K562 (cell line): ENCODE results near the gene MPRIP. TPM values are rescaled to one million over a fixed set of nuclear protein-coding genes. Genes with fewer than 3 reads are reported as not detected.

Experiments used
- ARID4B ChIP-seq: sonication (generic); formaldehyde crosslinking; IDR thresholded peaks from 2 replicates; pipeline ENCODE4 v1.8.0; 2022; ENCODE audit warnings: mild to moderate bottlenecking, missing genetic modification reagents
- ATF3 ChIP-seq, 2 experiments: fragments of 450-650 bp in 1 of 2; sonication (generic) in 1 of 2; formaldehyde crosslinking in 1 of 2; IDR thresholded peaks in 1 of 2; conservative IDR thresholded peaks in 1 of 2; 2 replicates each; pipeline versions ENCODE4 v1.6.1 to v1.8.1; 2016 to 2023; ENCODE audit warnings: mild to moderate bottlenecking in 2 of 2, moderate library complexity in 2 of 2, inconsistent platforms in 1 of 2, missing genetic modification reagents in 1 of 2
- CCAR2 ChIP-seq: fragments of 200-400 bp; formaldehyde crosslinking; IDR thresholded peaks from 2 replicates; pipeline ENCODE4 v1.6.1; 2017; ENCODE audit warnings: mild to moderate bottlenecking, low read depth, low read length
- CREM ChIP-seq: IDR thresholded peaks from 2 replicates; pipeline ENCODE4 v1.6.1; 2014; ENCODE audit warnings: antibody characterized with exemption, low read depth
- L3MBTL2 ChIP-seq: fragments of 450-650 bp; IDR thresholded peaks from 2 replicates; pipeline ENCODE4 v1.6.1; 2016; ENCODE audit warnings: mild to moderate bottlenecking, moderate library complexity
- MAFF ChIP-seq: IDR thresholded peaks from 2 replicates; pipeline ENCODE4 v1.6.1; 2012; ENCODE audit warnings: low read length, improper control_type of control experiment
- MLX ChIP-seq, 2 experiments: fragments of 450-650 bp in 1 of 2; sonication (generic) in 1 of 2; formaldehyde crosslinking; conservative IDR thresholded peaks; 2 replicates each; pipeline versions ENCODE4 v1.4.0 to v1.8.1; 2020 to 2022; ENCODE audit warnings: mild to moderate bottlenecking in 1 of 2, missing genetic modification reagents in 1 of 2
- MTF1 ChIP-seq: fragments of 250-450 bp; sonication (Bioruptor Pico); IDR thresholded peaks from 2 replicates; pipeline ENCODE4 v1.9.0; 2021; ENCODE audit warnings: moderate library complexity, mild to moderate bottlenecking, inconsistent platforms, borderline replicate concordance
- MXI1 ChIP-seq: IDR thresholded peaks from 2 replicates; pipeline ENCODE4 v1.6.1; 2011; ENCODE audit warnings: low read depth, mild to moderate bottlenecking, improper control_type of control experiment, low read length
- NCOR1 ChIP-seq: fragments of 450-650 bp; IDR thresholded peaks from 2 replicates; pipeline ENCODE4 v1.6.1; 2016; ENCODE audit warnings: mild to moderate bottlenecking, moderate library complexity
- PRPF4 ChIP-seq: fragments of 200-400 bp; formaldehyde crosslinking; IDR thresholded peaks from one replicate; pipeline ENCODE4 v1.6.1; 2017; ENCODE audit warnings: low read length, low read depth, mild to moderate bottlenecking; ENCODE audit not compliant: insufficient read depth, poor library complexity, severe bottlenecking
- PYGO2 ChIP-seq: fragments of 450-650 bp; IDR thresholded peaks from 2 replicates; pipeline ENCODE4 v1.6.1; 2016; ENCODE audit warnings: mild to moderate bottlenecking, missing genetic modification characterization, moderate library complexity, missing compliant biosample characterization
- RB1 ChIP-seq: fragments of 450-650 bp; IDR thresholded peaks from 2 replicates; pipeline ENCODE4 v1.6.1; 2017; ENCODE audit warnings: low read depth, mild to moderate bottlenecking
- SLC30A9 ChIP-seq: fragments of 250-450 bp; sonication (Bioruptor Pico); IDR thresholded peaks from 2 replicates; pipeline ENCODE4 v1.8.0; 2022; ENCODE audit warnings: mild to moderate bottlenecking, moderate library complexity
- STAT5B ChIP-seq: fragments of 250-450 bp; sonication (Bioruptor Pico); IDR thresholded peaks from 2 replicates; pipeline ENCODE4 v1.8.0; 2021; ENCODE audit warnings: mild to moderate bottlenecking, inconsistent platforms
- TSC22D4 ChIP-seq: fragments of 450-650 bp; IDR thresholded peaks from 2 replicates; pipeline ENCODE4 v1.6.1; 2016; ENCODE audit warnings: missing genetic modification characterization, missing biosample characterization, control low read depth
- ZBTB7A ChIP-seq: IDR thresholded peaks from 2 replicates; pipeline ENCODE4 v1.6.1; 2011; ENCODE audit warnings: low read depth, mild to moderate bottlenecking, low read length, moderate library complexity, borderline replicate concordance; ENCODE audit not compliant: control insufficient read depth
- ZBTB8A ChIP-seq: fragments of 450-650 bp; IDR thresholded peaks from 2 replicates; pipeline ENCODE4 v1.6.1; 2018; ENCODE audit warnings: mild to moderate bottlenecking, moderate library complexity; ENCODE audit not compliant: partially characterized antibody
- ZFP1 ChIP-seq: fragments of 450-650 bp; formaldehyde crosslinking; IDR thresholded peaks from 2 replicates; pipeline ENCODE4 v1.4.0; 2020; ENCODE audit warnings: mild to moderate bottlenecking, mixed read lengths
- ZKSCAN1 ChIP-seq: fragments of 150-350 bp; IDR thresholded peaks from 2 replicates; pipeline ENCODE4 v1.6.1; 2016; ENCODE audit warnings: low read depth, low read length
- ZNF212 ChIP-seq: fragments of 450-650 bp; formaldehyde crosslinking; IDR thresholded peaks from 2 replicates; pipeline ENCODE4 v1.4.0; 2020; ENCODE audit warnings: mild to moderate bottlenecking
- ZNF780A ChIP-seq: fragments of 250-450 bp; sonication (Bioruptor Pico); IDR thresholded peaks from 2 replicates; pipeline ENCODE4 v1.5.0; 2021; ENCODE audit warnings: mild to moderate bottlenecking
- ZNF785 ChIP-seq: fragments of 250-450 bp; sonication (Bioruptor Pico); IDR thresholded peaks from 2 replicates; pipeline ENCODE4 v1.4.0; 2020; ENCODE audit warnings: mild to moderate bottlenecking
- polyA plus RNA-seq, 8 experiments: library from polyadenylated mRNA; depleted of rRNA in 4 of 8; stranded (reverse) in 5 of 8; unstranded in 3 of 8; fragments of >200 nt; fragmentation: Nextera tagmentation in 2 of 8; fragmentation: Illumina TruSeq in 1 of 8; extraction: Ambion mirVana in 2 of 8; extraction: Trizol in 1 of 8; gene quantifications; 2 replicates each; pipeline versions ENCODE4 v1.2.1 to v1.2.3, GENCODE V29; 2011 to 2014; ENCODE audit warnings: inconsistent platforms in 1 of 8, missing spikeins in 1 of 8
- total RNA-seq, 7 experiments: library from RNA; depleted of rRNA in 6 of 7; stranded (reverse); fragments of >200 nt in 6 of 7; fragmentation: Illumina TruSeq in 2 of 7; extraction: Trizol in 2 of 7; gene quantifications; 2 replicates each; pipeline versions ENCODE4 v1.2.1 to v1.2.3, GENCODE V29; 2011 to 2021; ENCODE audit warnings: low replicate concordance in 1 of 7

The MPRIP gene
- total and polyA plus RNA-seq, 9 of the 15 experiments (the other 6 are each of a cell fraction or from before 2014, with no cell fraction given) = 10.0 to 72.6 (median 30.1) TPM

GRCh38 chr17:17041571-17042383 lies 480 bp upstream of the MPRIP start (continued):
- TF ChIP-seq MLX (CRISPR knock-in tag; conservative IDR thresholded peaks at IDR 0.05) (no peak), L3MBTL2 (no peak), PRPF4 (no peak), MAFF (no peak), ZBTB7A (peak; percentile 43; the same call in 1 of the 2 replicates), CREM (peak; percentile 65), ZNF212 (no peak), STAT5B (CRISPR knock-in tag) (no peak), NCOR1 (no peak), PYGO2 (tag) (no peak), SLC30A9 (CRISPR knock-in tag) (no peak), ZNF785 (CRISPR knock-in tag) (no peak), TSC22D4 (no peak), ARID4B (CRISPR knock-in tag) (no peak), MTF1 (CRISPR knock-in tag) (no peak), ATF3 (IDR thresholded peaks at IDR 0.05) (peak; percentile 44; the same call in 1 of the 2 replicates), ATF3 (CRISPR knock-in tag; conservative IDR thresholded peaks at IDR 0.05) (no peak), ZBTB8A (no peak), ZFP1 (no peak), CCAR2 (no peak), RB1 (peak; percentile 80; the same call in 1 of the 2 replicates), ZNF780A (no peak), MXI1 (no peak; the same call in 1 of the 2 replicates), ZKSCAN1 (no peak)
